HepG2 (cell line): ENCODE measurements around the gene PIK3CD. TPM values are rescaled to one million over a fixed set of nuclear protein-coding genes. Genes with fewer than 3 reads are reported as not detected.
A peak's percentile ranks its signal among the peaks of the same experiment; 100 is the strongest.

Experiments
- ATAC-seq: fragments of 200-7000 bp; cut with Tn5 transposase; 3 replicates; pipeline ENCODE4 v1.9.1; 2020; ENCODE audit warnings: mild to moderate bottlenecking, moderate library complexity
- BruUV-seq: library from RNA; stranded (reverse); fragments of 400-500 nt; replicated peaks from 2 replicates; lab custom pipeline; 2021; lab: Mats Ljungman, UMichigan
- CTCF ChIA-PET: fragments of 300-600 bp; formaldehyde crosslinking; extraction: SDS; loops from one replicate; lab custom pipeline; 2021; ENCODE audit warnings: low total read pairs, inconsistent platforms, low intra/inter-chr PET ratio; lab: Yijun Ruan, JAX
- POLR2A ChIA-PET: fragments of 350-600 bp; sonication (Branson Sonifier 250); formaldehyde crosslinking; loops from one replicate; lab custom pipeline; 2020; ENCODE audit warnings: antibody characterized with exemption, inconsistent platforms; lab: Yijun Ruan, JAX
- DNase-seq: peaks from one replicate; pipeline ENCODE4 v3.0.0-alpha.2; 2015; ENCODE audit warnings: low spot score
- FAIRE-seq: peaks from 3 replicates; lab custom pipeline; 2011; peaks lifted over from hg19 to GRCh38; lab: Jason Lieb, UNC
- H2AFZ ChIP-seq: one replicate; pipeline ENCODE4 v1.6.1; 2011; ENCODE audit warnings: low read length, inconsistent platforms
- H3K27ac ChIP-seq: fragments of 300-600 bp; 3 replicates; pipeline ENCODE4 v1.8.0; 2011; ENCODE audit warnings: mixed run types, mild to moderate bottlenecking, mixed read lengths, low read length, inconsistent platforms; ENCODE audit not compliant: insufficient read depth; ENCODE audit errors: extremely low read length
- H3K27me3 ChIP-seq, 2 experiments: fragments of 200-600 bp in 1 of 2; 2 replicates in 1 of 2; 3 replicates in 1 of 2; pipeline versions ENCODE4 v1.6.0 to v1.8.0; 2011; ENCODE audit warnings: low read length in 2 of 2, mild to moderate bottlenecking in 2 of 2, moderate library complexity in 2 of 2, inconsistent platforms in 1 of 2; ENCODE audit not compliant: insufficient read depth in 2 of 2, control insufficient read depth in 1 of 2
- H3K36me3 ChIP-seq, 2 experiments: fragments of 200-600 bp in 1 of 2; replicated peaks in 1 of 2; 2 replicates in 1 of 2; 3 replicates in 1 of 2; pipeline versions ENCODE4 v1.5.1 to v1.8.0; 2011; ENCODE audit warnings: low read length in 2 of 2, inconsistent platforms in 1 of 2; ENCODE audit not compliant: insufficient read depth in 2 of 2, control insufficient read depth in 1 of 2
- H3K4me1 ChIP-seq: 2 replicates; pipeline ENCODE4 v1.5.1; 2012; ENCODE audit warnings: low read length, inconsistent platforms; ENCODE audit not compliant: insufficient read depth
- H3K4me2 ChIP-seq: 2 replicates; pipeline ENCODE4 v1.6.0; 2011; ENCODE audit warnings: low read depth, low read length, inconsistent platforms
- H3K4me3 ChIP-seq, 3 experiments: fragments of 200-600 bp in 1 of 3; sonication (generic), shearing (Covaris generic) in 1 of 3; replicated peaks in 1 of 3; 2 replicates each; pipeline ENCODE4 v1.5.1; 2011 to 2016; ENCODE audit warnings: low read length in 3 of 3, inconsistent platforms in 2 of 3, low read depth in 2 of 3, mild to moderate bottlenecking in 2 of 3, control low read depth in 1 of 3, mixed read lengths in 1 of 3; ENCODE audit not compliant: insufficient read depth in 1 of 3
- H3K79me2 ChIP-seq: one replicate; pipeline ENCODE4 v1.6.1; 2011; ENCODE audit warnings: low read length, inconsistent platforms; ENCODE audit not compliant: insufficient read depth
- H3K9ac ChIP-seq: 2 replicates; pipeline ENCODE4 v1.6.0; 2011; ENCODE audit warnings: mild to moderate bottlenecking, low read depth, low read length, inconsistent platforms; ENCODE audit not compliant: insufficient read depth
- H3K9me3 ChIP-seq: 2 replicates; pipeline ENCODE4 v1.5.1; 2012; ENCODE audit warnings: mild to moderate bottlenecking, low read length
- H4K20me1 ChIP-seq: 2 replicates; pipeline ENCODE4 v1.6.0; 2011; ENCODE audit warnings: inconsistent platforms, mild to moderate bottlenecking, low read length, moderate library complexity; ENCODE audit not compliant: insufficient read depth
- CBX2 ChIP-seq, 2 experiments: fragments of 200-600 bp in 1 of 2; sonication (generic); formaldehyde crosslinking in 1 of 2; IDR thresholded peaks; 2 replicates each; pipeline versions ENCODE4 v1.7.0 to v1.8.1; 2018 to 2022; ENCODE audit warnings: low read depth in 2 of 2, low read length in 1 of 2, mild to moderate bottlenecking in 1 of 2, missing genetic modification reagents in 1 of 2
- CEBPB ChIP-seq: IDR thresholded peaks from 2 replicates; pipeline ENCODE4 v1.6.1; 2011; ENCODE audit warnings: low read depth, low read length, improper control_type of control experiment, borderline replicate concordance
- FOXP1 ChIP-seq, 2 experiments: fragments of 450-650 bp in 1 of 2; IDR thresholded peaks; 2 replicates each; pipeline ENCODE4 v1.6.1; 2017 to 2018; ENCODE audit warnings: antibody characterized with exemption in 1 of 2
- HDAC2 ChIP-seq: sonication (generic); formaldehyde crosslinking; IDR thresholded peaks from 2 replicates; pipeline ENCODE4 v1.4.0; 2020; ENCODE audit warnings: missing genetic modification reagents
- RORA ChIP-seq: sonication (generic); formaldehyde crosslinking; IDR thresholded peaks from 2 replicates; pipeline ENCODE4 v1.5.0; 2020; ENCODE audit warnings: mild to moderate bottlenecking, missing genetic modification reagents, moderate library complexity
- ZNF121 ChIP-seq: sonication (generic); formaldehyde crosslinking; IDR thresholded peaks from 2 replicates; pipeline ENCODE4 v1.5.0; 2020; ENCODE audit warnings: mild to moderate bottlenecking, missing genetic modification reagents
- ZNF317 ChIP-seq: sonication (generic); formaldehyde crosslinking; IDR thresholded peaks from 2 replicates; pipeline ENCODE4 v1.5.0; 2020; ENCODE audit warnings: mild to moderate bottlenecking, missing genetic modification reagents
- ZNF383 ChIP-seq: sonication (generic); formaldehyde crosslinking; IDR thresholded peaks from 2 replicates; pipeline ENCODE4 v1.4.0; 2020; ENCODE audit warnings: missing genetic modification reagents, mild to moderate bottlenecking, borderline replicate concordance
- ZNF543 ChIP-seq: sonication (generic); formaldehyde crosslinking; IDR thresholded peaks from 2 replicates; pipeline ENCODE4 v1.4.0; 2020; ENCODE audit warnings: mild to moderate bottlenecking, missing genetic modification reagents
- WGBS: methylation state at CpG from one replicate; pipeline ENCODE4 v1.1.6; 2017; ENCODE audit warnings: low lambda C conversion rate; 5-methylcytosine and 5-hydroxymethylcytosine counted together
- in situ Hi-C: cut with HindIII; loops from 2 replicates; pipeline ENCODE4 v1.10.0; 2017; ENCODE audit warnings: low pct_unique_long_range_greater_than_20kb; ENCODE audit not compliant: extremely low pct_ligation_motif_present
- intact Hi-C: fragments of 100-400 bp; cut with micrococcal nuclease; formaldehyde crosslinking; loops from one replicate; pipeline ENCODE4 v1.10.0; 2022; ENCODE audit not compliant: unreplicated experiment
- polyA plus RNA-seq, 8 experiments: library from polyadenylated mRNA; depleted of rRNA in 3 of 8; stranded (reverse) in 7 of 8; unstranded in 1 of 8; fragments of >200 nt; fragmentation: Illumina TruSeq in 4 of 8; extraction: Trizol in 4 of 8; gene quantifications; 2 replicates each; pipeline versions ENCODE4 v1.2.1 to v1.2.3, GENCODE V29; 2011 to 2016; ENCODE audit warnings: low read depth in 4 of 8, missing spikeins in 1 of 8, mixed read lengths in 1 of 8; ENCODE audit not compliant: insufficient read depth in 1 of 8
- total RNA-seq, 5 experiments: library from RNA; depleted of rRNA; stranded (reverse); fragments of >200 nt; fragmentation: Illumina TruSeq; extraction: Trizol; gene quantifications; 2 replicates each; pipeline ENCODE4 v1.2.3, GENCODE V29; 2016; ENCODE audit warnings: low read depth in 1 of 5
- TF ChIP-seq, protein P1 (sequence below): sonication (generic); formaldehyde crosslinking; IDR thresholded peaks from 2 replicates; pipeline ENCODE4 v1.9.0; 2021; ENCODE audit warnings: missing genetic modification reagents, borderline replicate concordance
- TF ChIP-seq, protein P2 (sequence below): sonication (generic); formaldehyde crosslinking; IDR thresholded peaks from 2 replicates; pipeline ENCODE4 v1.4.0; 2020; ENCODE audit warnings: mild to moderate bottlenecking, missing genetic modification reagents
- TF ChIP-seq, protein P3 (sequence below): sonication (generic); formaldehyde crosslinking; IDR thresholded peaks from 2 replicates; pipeline ENCODE4 v1.4.0; 2020; ENCODE audit warnings: missing genetic modification reagents

Gene PIK3CD
- total and polyA plus RNA-seq, 2 of the 13 experiments (the other 11 are each of a cell fraction or from before 2014, with no cell fraction given) = 7.1 to 10.0 TPM

DNA sequence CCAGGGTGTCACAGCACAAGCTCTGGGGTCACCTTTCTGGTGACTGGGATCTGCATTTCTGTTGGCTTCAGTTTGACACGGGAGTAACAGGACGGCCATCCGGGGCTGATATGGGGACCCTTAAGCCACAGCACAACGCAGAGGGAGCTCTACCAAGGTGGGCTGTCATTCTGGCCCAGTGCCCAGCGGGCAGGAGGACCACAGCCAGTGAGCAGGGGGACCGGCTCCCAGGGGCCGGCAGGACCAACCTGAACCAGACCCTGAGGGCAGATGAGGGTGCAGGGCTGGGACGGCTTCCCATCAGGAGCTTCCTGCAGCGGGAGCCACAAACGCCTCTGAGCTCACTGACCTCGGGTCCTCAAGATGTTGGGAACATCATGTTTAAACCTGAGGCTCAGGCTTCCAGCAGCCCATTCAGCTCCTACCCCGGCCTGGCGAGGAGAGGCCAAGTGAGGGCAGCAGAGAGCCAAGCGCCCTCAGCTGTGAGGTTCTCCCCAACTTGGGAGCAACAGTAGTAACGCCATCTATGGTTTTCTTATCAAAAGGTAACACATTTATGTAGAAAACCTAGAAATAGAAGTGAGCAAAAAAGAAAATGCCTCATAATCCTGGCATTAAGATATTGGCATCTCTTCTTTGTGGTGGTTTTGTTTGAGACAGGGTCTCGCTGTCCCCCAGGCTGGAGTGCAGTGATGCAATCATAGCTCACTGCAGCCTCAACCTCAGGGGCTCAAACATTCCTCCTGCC lies 36.0 kb upstream of the PIK3CD start (continued):
- TF ChIP-seq, protein P1, sequence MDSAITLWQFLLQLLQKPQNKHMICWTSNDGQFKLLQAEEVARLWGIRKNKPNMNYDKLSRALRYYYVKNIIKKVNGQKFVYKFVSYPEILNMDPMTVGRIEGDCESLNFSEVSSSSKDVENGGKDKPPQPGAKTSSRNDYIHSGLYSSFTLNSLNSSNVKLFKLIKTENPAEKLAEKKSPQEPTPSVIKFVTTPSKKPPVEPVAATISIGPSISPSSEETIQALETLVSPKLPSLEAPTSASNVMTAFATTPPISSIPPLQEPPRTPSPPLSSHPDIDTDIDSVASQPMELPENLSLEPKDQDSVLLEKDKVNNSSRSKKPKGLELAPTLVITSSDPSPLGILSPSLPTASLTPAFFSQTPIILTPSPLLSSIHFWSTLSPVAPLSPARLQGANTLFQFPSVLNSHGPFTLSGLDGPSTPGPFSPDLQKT (CRISPR knock-in tag) = no peak
- no peak for TF ChIP-seq FOXP1 (IDR thresholded peaks at IDR 0.05)
- TF ChIP-seq FOXP1 (CRISPR knock-in tag; IDR thresholded peaks at IDR 0.05) = no peak

DNA sequence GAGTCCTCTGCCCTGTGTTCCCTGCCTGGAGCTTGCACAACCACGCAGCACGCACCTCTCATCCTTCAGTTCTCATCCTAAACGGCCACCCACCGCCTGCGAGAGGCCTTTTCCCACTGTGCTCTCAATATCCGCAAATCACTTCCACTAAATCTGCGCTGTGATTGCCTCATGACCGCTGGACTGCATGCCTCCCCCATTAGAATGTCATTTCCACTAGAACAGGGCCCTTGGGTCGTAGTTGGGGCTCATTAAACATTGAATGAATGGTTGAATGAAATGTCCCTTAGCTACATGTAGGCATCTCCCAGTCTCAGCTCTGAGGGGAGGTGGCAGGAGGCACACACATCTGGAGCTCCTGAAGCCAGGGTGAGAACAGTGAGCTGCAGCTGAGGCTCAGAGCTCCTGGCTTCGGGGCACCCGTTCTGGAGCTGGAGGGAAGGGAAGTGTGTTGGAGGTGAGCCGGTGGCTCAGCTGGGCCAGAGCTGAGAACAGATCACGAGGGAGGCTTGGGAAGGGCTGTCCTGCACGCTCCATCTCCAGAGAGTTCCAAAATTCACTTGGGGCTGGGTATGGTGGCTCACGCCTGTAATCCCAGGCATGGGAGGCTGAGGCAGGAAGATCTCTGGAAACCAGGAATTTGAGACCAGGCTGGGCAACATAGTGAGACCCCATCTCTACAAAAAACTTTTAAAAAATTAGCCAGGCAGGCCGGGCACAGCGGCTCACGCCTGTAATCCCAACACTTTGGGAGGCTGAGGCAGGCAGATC lies 32.4 kb upstream of the PIK3CD start:
- Histone ChIP-seq H3K27ac (no peak overlapping the region), H3K36me3 (no peaks in the 10 kb centered on the region), H3K4me1 (peaks cover 21% of the 10 kb centered on the region; the same call in 1 of the 2 replicates), H3K4me2 (peak overlapping the region; percentile 36; the same call in 1 of the 2 replicates), H3K4me3 (no peak overlapping the region), H3K79me2 (no peaks in the 10 kb centered on the region), H4K20me1 (no peaks in the 10 kb centered on the region), H2AFZ (no peak overlapping the region), H3K9ac (no peak overlapping the region), H3K27me3 (peaks cover 0 to 1% of the 10 kb centered on the region in 2 experiments; a peak in 1 of 5 replicates), H3K9me3 (no peaks in the 10 kb centered on the region)
- DNase-seq (no peak), ATAC-seq (peak; percentile 13; the same call in 2 of the 3 replicates), FAIRE-seq (no peak)
- POLR2A ChIA-PET = no interaction called here
- CTCF ChIA-PET = no interaction called here
- WGBS = 56% methylated on average over 18 of the region's 18 CpGs
- intact Hi-C loops = no loop called here
- in situ Hi-C loops = no loop called here
- TF ChIP-seq ZNF383 (CRISPR knock-in tag) (no peak), ZNF317 (CRISPR knock-in tag) (no peak), CBX2 (IDR thresholded peaks at IDR 0.05; ENCODE audit: low read depth, low read length) (no peak), CBX2 (CRISPR knock-in tag; IDR thresholded peaks at IDR 0.05; ENCODE audit: low read depth) (no peak), ZNF543 (no peak), ZNF121 (peak; percentile 84), CEBPB (peak; percentile 7; the same call in 1 of the 2 replicates), RORA (CRISPR knock-in tag) (no peak), HDAC2 (no peak)
- TF ChIP-seq, protein P2, sequence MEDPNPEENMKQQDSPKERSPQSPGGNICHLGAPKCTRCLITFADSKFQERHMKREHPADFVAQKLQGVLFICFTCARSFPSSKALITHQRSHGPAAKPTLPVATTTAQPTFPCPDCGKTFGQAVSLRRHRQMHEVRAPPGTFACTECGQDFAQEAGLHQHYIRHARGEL (CRISPR knock-in tag) = no peak
- TF ChIP-seq, protein P3, sequence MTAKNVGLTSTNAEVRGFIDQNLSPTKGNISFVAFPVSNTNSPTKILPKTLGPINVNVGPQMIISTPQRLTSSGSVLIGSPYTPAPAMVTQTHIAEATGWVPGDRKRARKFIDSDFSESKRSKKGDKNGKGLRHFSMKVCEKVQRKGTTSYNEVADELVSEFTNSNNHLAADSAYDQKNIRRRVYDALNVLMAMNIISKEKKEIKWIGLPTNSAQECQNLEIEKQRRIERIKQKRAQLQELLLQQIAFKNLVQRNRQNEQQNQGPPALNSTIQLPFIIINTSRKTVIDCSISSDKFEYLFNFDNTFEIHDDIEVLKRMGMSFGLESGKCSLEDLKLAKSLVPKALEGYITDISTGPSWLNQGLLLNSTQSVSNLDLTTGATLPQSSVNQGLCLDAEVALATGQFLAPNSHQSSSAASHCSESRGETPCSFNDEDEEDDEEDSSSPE = no peak
- BruUV-seq = no TSS peak
